ENCODE measurements around the gene SALL1. TPM values are rescaled to one million over a fixed set of nuclear protein-coding genes. Genes with fewer than 3 reads are reported as not detected.

The SALL1 gene
- total RNA-seq, 3 donors from 2014 or later (not counting 1 experiment from before 2014, with no cell fraction given) = not detected

GRCh38 chr16:51119973-51120729 is 30.9 kb downstream of the SALL1 start:
- Mint-ChIP-seq H3K4me1 (no peaks in the 10 kb centered on the region), H3K4me3 (no peak overlapping the region), H3K9me3 (no peaks in the 10 kb centered on the region), H3K36me3 (no peaks in the 10 kb centered on the region), H3K27ac (no peak overlapping the region), H3K27me3 (ENCODE audit: low read depth in 2 of 2) (peaks cover 15 to 25% of the 10 kb centered on the region in 2 donors)
- no peak overlapping the region for H3K4me3 ChIP-seq (ENCODE audit: low read length)
- 82% methylated on average over 5 of the region's 6 CpGs for WGBS (ENCODE audit: insufficient coverage)
- no peak overlapping the region for H3K27ac ChIP-seq (ENCODE audit: low read length)
- DNase-seq (no peak), ATAC-seq (no peak)
- H3K4me1 ChIP-seq (ENCODE audit: control insufficient read depth, insufficient read depth, low read length) = no peaks in the 10 kb centered on the region
- intact Hi-C loops (cut with micrococcal nuclease) = no loop called here
- no peaks in the 10 kb centered on the region for H3K9me3 ChIP-seq (ENCODE audit: control insufficient read depth, insufficient read depth, low read length)
- TF ChIP-seq CTCF (IDR thresholded peaks at IDR 0.05) = no peak
- peaks cover 2% of the 10 kb centered on the region for H3K27me3 ChIP-seq (ENCODE audit: control insufficient read depth, insufficient read depth, low read length)
- no peaks in the 10 kb centered on the region for H3K36me3 ChIP-seq (ENCODE audit: control insufficient read depth, insufficient read depth, low read length)

GRCh38 chr16:51119556-51119955 is 31.5 kb downstream of the SALL1 start:
- no peaks in the 10 kb centered on the region for H3K9me3 Mint-ChIP-seq
- no peak for DNase-seq
- Histone ChIP-seq H3K36me3 (ENCODE audit: control insufficient read depth, insufficient read depth, low read length) (no peaks in the 10 kb centered on the region), H3K27ac (ENCODE audit: low read length) (no peak overlapping the region), H3K4me1 (ENCODE audit: control insufficient read depth, insufficient read depth, low read length) (no peaks in the 10 kb centered on the region), H3K27me3 (ENCODE audit: control insufficient read depth, insufficient read depth, low read length) (peaks cover 4% of the 10 kb centered on the region), H3K4me3 (ENCODE audit: low read length) (no peak overlapping the region), H3K9me3 (ENCODE audit: control insufficient read depth, insufficient read depth, low read length) (no peaks in the 10 kb centered on the region)
- H3K27ac Mint-ChIP-seq = no peak overlapping the region
- intact Hi-C loops (cut with micrococcal nuclease) = no loop called here
- no peak overlapping the region for H3K4me3 Mint-ChIP-seq
- H3K36me3 Mint-ChIP-seq = no peaks in the 10 kb centered on the region
- TF ChIP-seq CTCF (IDR thresholded peaks at IDR 0.05) = no peak
- 70% methylated on average over 7 of the region's 8 CpGs for WGBS (ENCODE audit: insufficient coverage)
- ATAC-seq = no peak
- peaks cover 16 to 26% of the 10 kb centered on the region in 2 donors for H3K27me3 Mint-ChIP-seq (ENCODE audit: low read depth in 2 of 2)
- H3K4me1 Mint-ChIP-seq = no peaks in the 10 kb centered on the region

GRCh38 chr16:51116353-51116752 is 34.7 kb downstream of the SALL1 start:
- H3K27ac Mint-ChIP-seq = no peak overlapping the region
- no peaks in the 10 kb centered on the region for H3K36me3 Mint-ChIP-seq
- peaks cover 4% of the 10 kb centered on the region for H3K27me3 ChIP-seq (ENCODE audit: control insufficient read depth, insufficient read depth, low read length)
- ATAC-seq (no peak), DNase-seq (no peak)
- no peaks in the 10 kb centered on the region for H3K4me1 ChIP-seq (ENCODE audit: control insufficient read depth, insufficient read depth, low read length)
- no peak overlapping the region for H3K27ac ChIP-seq (ENCODE audit: low read length)
- H3K4me3 Mint-ChIP-seq = no peak overlapping the region
- 54% methylated on average over 4 of the region's 4 CpGs for WGBS (ENCODE audit: insufficient coverage)
- H3K4me3 ChIP-seq (ENCODE audit: low read length) = no peak overlapping the region
- H3K9me3 Mint-ChIP-seq = no peaks in the 10 kb centered on the region
- intact Hi-C loops (cut with micrococcal nuclease) = no loop called here
- no peak for TF ChIP-seq CTCF (IDR thresholded peaks at IDR 0.05)
- no peaks in the 10 kb centered on the region for H3K4me1 Mint-ChIP-seq
- H3K36me3 ChIP-seq (ENCODE audit: control insufficient read depth, insufficient read depth, low read length) = no peaks in the 10 kb centered on the region
- no peaks in the 10 kb centered on the region for H3K9me3 ChIP-seq (ENCODE audit: control insufficient read depth, insufficient read depth, low read length)
- peaks cover 28 to 33% of the 10 kb centered on the region in 2 donors for H3K27me3 Mint-ChIP-seq (ENCODE audit: low read depth in 2 of 2)

DNA sequence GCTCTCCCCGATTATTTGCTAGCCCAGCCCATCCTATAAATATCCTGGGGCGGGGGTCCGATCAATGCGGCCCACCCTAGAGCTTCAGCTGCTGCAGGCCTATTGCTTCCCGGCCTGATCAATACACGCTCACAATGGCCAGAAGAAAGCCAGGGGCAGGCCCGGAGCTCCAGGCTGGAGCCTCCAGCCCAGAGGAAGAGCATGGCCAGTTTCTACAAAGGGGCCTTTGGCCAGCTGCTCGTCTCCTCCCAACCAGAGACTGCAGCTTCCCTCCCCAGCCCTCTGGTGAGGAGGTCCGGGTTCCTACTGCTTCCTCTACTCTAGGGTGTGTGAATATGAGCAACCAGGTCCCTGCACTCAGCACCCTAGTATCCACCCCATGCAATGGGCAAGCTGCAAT is 36.7 kb downstream of the SALL1 start:
- peaks cover 32 to 37% of the 10 kb centered on the region in 2 donors for H3K27me3 Mint-ChIP-seq (ENCODE audit: low read depth in 2 of 2)
- H3K27ac Mint-ChIP-seq = no peak overlapping the region
- H3K36me3 ChIP-seq (ENCODE audit: control insufficient read depth, insufficient read depth, low read length) = no peaks in the 10 kb centered on the region
- no peaks in the 10 kb centered on the region for H3K9me3 ChIP-seq (ENCODE audit: control insufficient read depth, insufficient read depth, low read length)
- intact Hi-C loops (cut with micrococcal nuclease) = no loop called here
- H3K4me3 Mint-ChIP-seq = no peak overlapping the region
- no peaks in the 10 kb centered on the region for H3K4me1 Mint-ChIP-seq
- no peak overlapping the region for H3K4me3 ChIP-seq (ENCODE audit: low read length)
- no peak for TF ChIP-seq CTCF (IDR thresholded peaks at IDR 0.05)
- H3K9me3 Mint-ChIP-seq = no peaks in the 10 kb centered on the region
- WGBS (ENCODE audit: insufficient coverage) = 29% methylated on average over 9 of the region's 9 CpGs
- peaks cover 6% of the 10 kb centered on the region for H3K27me3 ChIP-seq (ENCODE audit: control insufficient read depth, insufficient read depth, low read length)
- H3K4me1 ChIP-seq (ENCODE audit: control insufficient read depth, insufficient read depth, low read length) = no peaks in the 10 kb centered on the region
- no peak overlapping the region for H3K27ac ChIP-seq (ENCODE audit: low read length)
- DNase-seq = no peak
- no peak for ATAC-seq
- H3K36me3 Mint-ChIP-seq = no peaks in the 10 kb centered on the region

Measured in natural killer cell (primary cell).